HEK293 (cell line): ENCODE results near the gene FUNDC1.

ENCODE experiments used
- KLF10 ChIP-seq: fragments of 450-650 bp; IDR thresholded peaks from 2 replicates; pipeline ENCODE4 v1.5.1; 2018; ENCODE audit warnings: missing biosample characterization, mild to moderate bottlenecking, missing genetic modification characterization
- TCF7L2 ChIP-seq: IDR thresholded peaks from 2 replicates; pipeline ENCODE4 v1.6.1; 2011; ENCODE audit warnings: low read depth, mild to moderate bottlenecking, inconsistent platforms, low read length, moderate library complexity, borderline replicate concordance
- ZBTB8A ChIP-seq: fragments of 450-650 bp; formaldehyde crosslinking; IDR thresholded peaks from 2 replicates; pipeline ENCODE4 v1.5.1; 2016; ENCODE audit warnings: missing biosample characterization, missing genetic modification characterization
- ZNF175 ChIP-seq: fragments of 450-650 bp; formaldehyde crosslinking; IDR thresholded peaks from 2 replicates; pipeline ENCODE4 v1.5.1; 2016; ENCODE audit warnings: missing biosample characterization, missing genetic modification characterization
- ZNF274 ChIP-seq, 2 experiments: fragments of 200-500 bp in 1 of 2; fragments of 450-650 bp in 1 of 2; sonication (Bioruptor generic) in 1 of 2; formaldehyde crosslinking in 1 of 2; IDR thresholded peaks; 2 replicates each; pipeline versions ENCODE4 v1.5.1 to v1.6.1; 2014 to 2016; ENCODE audit warnings: borderline replicate concordance in 1 of 2, inconsistent platforms in 1 of 2, low read length in 1 of 2, missing biosample characterization in 1 of 2, missing genetic modification characterization in 1 of 2
- ZNF629 ChIP-seq: fragments of 450-650 bp; formaldehyde crosslinking; IDR thresholded peaks from 2 replicates; pipeline ENCODE4 v1.5.1; 2017; ENCODE audit warnings: missing biosample characterization, missing genetic modification characterization
- ZXDB ChIP-seq: fragments of 450-650 bp; formaldehyde crosslinking; IDR thresholded peaks from 2 replicates; pipeline ENCODE4 v1.5.1; 2016; ENCODE audit warnings: missing biosample characterization, missing genetic modification characterization
- TF ChIP-seq, protein P1 (sequence below): fragments of 450-650 bp; formaldehyde crosslinking; IDR thresholded peaks from 2 replicates; pipeline ENCODE4 v1.5.1; 2016; ENCODE audit warnings: missing biosample characterization, missing genetic modification characterization
- TF ChIP-seq, protein P2 (sequence below): sonication (generic); formaldehyde crosslinking; IDR thresholded peaks from 2 replicates; pipeline ENCODE4 v1.8.1; 2022; ENCODE audit warnings: mild to moderate bottlenecking, moderate library complexity, missing genetic modification reagents

DNA sequence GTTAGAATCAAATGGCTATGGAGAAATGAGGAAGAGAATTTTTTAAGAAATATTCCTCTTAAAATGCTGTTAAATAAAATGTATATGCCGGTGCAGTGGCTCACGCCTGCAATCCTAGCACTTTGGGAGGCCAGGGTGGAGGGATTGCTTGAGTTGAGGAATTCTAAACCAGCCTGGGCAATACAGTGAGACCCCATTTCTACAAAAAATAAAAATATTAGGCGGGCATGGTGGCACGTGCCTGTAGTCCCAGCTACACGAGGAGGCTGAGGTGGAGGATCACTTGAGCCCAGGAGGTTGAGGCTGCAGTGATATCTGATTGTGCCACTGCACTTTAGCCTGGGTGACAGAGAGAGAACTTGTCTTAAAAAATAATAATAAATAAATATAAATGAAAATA is 7.9 kb upstream of the FUNDC1 start:
- TF ChIP-seq, protein P1, sequence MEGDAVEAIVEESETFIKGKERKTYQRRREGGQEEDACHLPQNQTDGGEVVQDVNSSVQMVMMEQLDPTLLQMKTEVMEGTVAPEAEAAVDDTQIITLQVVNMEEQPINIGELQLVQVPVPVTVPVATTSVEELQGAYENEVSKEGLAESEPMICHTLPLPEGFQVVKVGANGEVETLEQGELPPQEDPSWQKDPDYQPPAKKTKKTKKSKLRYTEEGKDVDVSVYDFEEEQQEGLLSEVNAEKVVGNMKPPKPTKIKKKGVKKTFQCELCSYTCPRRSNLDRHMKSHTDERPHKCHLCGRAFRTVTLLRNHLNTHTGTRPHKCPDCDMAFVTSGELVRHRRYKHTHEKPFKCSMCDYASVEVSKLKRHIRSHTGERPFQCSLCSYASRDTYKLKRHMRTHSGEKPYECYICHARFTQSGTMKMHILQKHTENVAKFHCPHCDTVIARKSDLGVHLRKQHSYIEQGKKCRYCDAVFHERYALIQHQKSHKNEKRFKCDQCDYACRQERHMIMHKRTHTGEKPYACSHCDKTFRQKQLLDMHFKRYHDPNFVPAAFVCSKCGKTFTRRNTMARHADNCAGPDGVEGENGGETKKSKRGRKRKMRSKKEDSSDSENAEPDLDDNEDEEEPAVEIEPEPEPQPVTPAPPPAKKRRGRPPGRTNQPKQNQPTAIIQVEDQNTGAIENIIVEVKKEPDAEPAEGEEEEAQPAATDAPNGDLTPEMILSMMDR, result no peak
- no peak for TF ChIP-seq ZNF274 (IDR thresholded peaks at IDR 0.05; ENCODE audit: low read length)
- TF ChIP-seq ZNF274 (tag by site-specific recombination; IDR thresholded peaks at IDR 0.05; ENCODE audit: borderline replicate concordance), result no peak
- TF ChIP-seq, protein P2, sequence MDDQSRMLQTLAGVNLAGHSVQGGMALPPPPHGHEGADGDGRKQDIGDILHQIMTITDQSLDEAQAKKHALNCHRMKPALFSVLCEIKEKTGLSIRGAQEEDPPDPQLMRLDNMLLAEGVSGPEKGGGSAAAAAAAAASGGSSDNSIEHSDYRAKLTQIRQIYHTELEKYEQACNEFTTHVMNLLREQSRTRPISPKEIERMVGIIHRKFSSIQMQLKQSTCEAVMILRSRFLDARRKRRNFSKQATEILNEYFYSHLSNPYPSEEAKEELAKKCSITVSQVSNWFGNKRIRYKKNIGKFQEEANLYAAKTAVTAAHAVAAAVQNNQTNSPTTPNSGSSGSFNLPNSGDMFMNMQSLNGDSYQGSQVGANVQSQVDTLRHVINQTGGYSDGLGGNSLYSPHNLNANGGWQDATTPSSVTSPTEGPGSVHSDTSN (CRISPR knock-in tag), result no peak
- no peak for TF ChIP-seq TCF7L2
- TF ChIP-seq KLF10 (tag by site-specific recombination), result no peak
- TF ChIP-seq ZNF629 (tag by site-specific recombination), result no peak
- no peak for TF ChIP-seq ZXDB (tag by site-specific recombination)
- no peak for TF ChIP-seq ZNF175 (tag by site-specific recombination)
- no peak for TF ChIP-seq ZBTB8A (tag by site-specific recombination)
